ENCODE measurements around the gene HP1BP3.

DNA sequence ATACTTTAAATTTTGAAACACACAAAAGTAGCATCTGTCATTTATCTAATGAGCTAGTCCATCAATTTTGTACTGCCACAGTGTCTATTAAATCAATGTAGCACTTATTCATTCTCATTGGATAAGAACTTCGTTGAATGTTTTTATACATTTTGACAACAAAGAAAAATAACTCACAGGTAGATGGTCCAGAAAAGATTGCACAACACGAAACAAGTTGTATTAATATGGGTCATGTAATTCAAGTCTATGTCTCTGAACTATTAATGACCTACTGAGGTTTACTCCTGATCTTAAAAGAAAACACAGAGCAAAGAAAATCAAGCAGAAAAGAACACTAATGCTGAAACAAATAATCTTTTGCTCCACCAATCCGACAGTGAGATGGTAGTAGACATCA, 15.3 kb downstream of the HP1BP3 start:
- TF ChIP-seq, protein P1, sequence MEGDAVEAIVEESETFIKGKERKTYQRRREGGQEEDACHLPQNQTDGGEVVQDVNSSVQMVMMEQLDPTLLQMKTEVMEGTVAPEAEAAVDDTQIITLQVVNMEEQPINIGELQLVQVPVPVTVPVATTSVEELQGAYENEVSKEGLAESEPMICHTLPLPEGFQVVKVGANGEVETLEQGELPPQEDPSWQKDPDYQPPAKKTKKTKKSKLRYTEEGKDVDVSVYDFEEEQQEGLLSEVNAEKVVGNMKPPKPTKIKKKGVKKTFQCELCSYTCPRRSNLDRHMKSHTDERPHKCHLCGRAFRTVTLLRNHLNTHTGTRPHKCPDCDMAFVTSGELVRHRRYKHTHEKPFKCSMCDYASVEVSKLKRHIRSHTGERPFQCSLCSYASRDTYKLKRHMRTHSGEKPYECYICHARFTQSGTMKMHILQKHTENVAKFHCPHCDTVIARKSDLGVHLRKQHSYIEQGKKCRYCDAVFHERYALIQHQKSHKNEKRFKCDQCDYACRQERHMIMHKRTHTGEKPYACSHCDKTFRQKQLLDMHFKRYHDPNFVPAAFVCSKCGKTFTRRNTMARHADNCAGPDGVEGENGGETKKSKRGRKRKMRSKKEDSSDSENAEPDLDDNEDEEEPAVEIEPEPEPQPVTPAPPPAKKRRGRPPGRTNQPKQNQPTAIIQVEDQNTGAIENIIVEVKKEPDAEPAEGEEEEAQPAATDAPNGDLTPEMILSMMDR (IDR thresholded peaks at IDR 0.05) = no peak
- no peak for TF ChIP-seq EZH2 (IDR thresholded peaks at IDR 0.05)
